GM12891 (cell line): ENCODE data around the gene PNPLA7.

Experiments used
- POLR2A ChIP-seq: IDR thresholded peaks from 2 replicates; pipeline ENCODE4 v1.6.1; 2011; ENCODE audit warnings: low read depth, low read length, control low read depth
- POLR2AphosphoS5 ChIP-seq: IDR thresholded peaks from 2 replicates; pipeline ENCODE4 v1.6.1; 2011; ENCODE audit warnings: low read depth, low read length, control low read depth
- SPI1 ChIP-seq: IDR thresholded peaks from 2 replicates; pipeline ENCODE4 v1.6.1; 2011; ENCODE audit warnings: low read depth, low read length, control low read depth

DNA sequence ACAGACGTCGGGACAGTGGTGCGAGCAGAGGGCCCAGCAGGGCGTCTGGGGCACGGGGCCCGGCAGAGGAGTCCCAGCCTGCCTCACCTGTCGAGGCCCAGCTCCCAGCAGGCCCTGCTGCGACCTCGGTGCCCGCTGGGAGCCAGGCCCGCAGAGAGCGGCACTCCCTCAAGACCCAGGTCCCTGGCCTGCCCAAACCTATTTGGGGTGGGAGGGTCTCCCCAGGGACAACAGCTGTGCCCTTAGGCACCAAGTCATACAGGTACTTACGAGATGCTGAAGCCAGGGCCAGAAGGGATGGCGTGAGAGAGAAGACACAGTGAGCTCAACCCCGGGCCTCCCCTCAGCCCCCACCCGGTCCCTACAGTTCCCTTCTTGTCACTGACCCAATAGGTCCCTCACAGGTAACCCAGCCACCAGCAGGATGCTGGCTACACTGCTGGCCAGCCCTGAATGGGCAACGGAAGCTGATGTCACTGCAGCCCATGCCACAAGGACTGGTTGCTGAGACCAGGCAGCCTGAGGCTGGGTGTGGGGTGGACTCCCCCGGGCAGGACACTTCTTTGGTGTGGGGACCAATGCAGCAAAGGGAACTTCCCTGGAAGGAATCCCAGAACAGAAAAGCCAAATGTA is 94.7 kb downstream of the PNPLA7 start:
- TF ChIP-seq SPI1 (no peak), POLR2A (no peak), POLR2AphosphoS5 (no peak)
